GM21526 (cell line): ENCODE measurements around the gene RCOR1.

Source experiments
- ATAC-seq: cut with Tn5 transposase; IDR thresholded peaks from one replicate; pipeline ENCODE4 v1.9.1; 2021; ENCODE audit warnings: moderate library complexity; ENCODE audit not compliant: unreplicated experiment, low FRiP score

Gene RCOR1

GRCh38 chr14:102666635-102667034, 74.2 kb downstream of the RCOR1 start:
- ATAC-seq: no peak

- no peak for ATAC-seq
Observed at GRCh38 chr14:102667703-102668102, 75.3 kb downstream of the RCOR1 start.

GRCh38 chr14:102668291-102668873, 75.9 kb downstream of the RCOR1 start:
- no peak for ATAC-seq

GRCh38 chr14:102671410-102671809, 79.0 kb downstream of the RCOR1 start:
- ATAC-seq: no peak

GRCh38 chr14:102672410-102672960, 80.0 kb downstream of the RCOR1 start:
- ATAC-seq: no peak

GRCh38 chr14:102675396-102675795, 82.9 kb downstream of the RCOR1 start:
- no peak for ATAC-seq

GRCh38 chr14:102678394-102678793, 85.9 kb downstream of the RCOR1 start:
- no peak for ATAC-seq

- ATAC-seq: no peak
Observed at GRCh38 chr14:102683399-102684297, 91.2 kb downstream of the RCOR1 start.

- ATAC-seq: no peak
Observed at GRCh38 chr14:102684298-102684663, 91.8 kb downstream of the RCOR1 start.

- ATAC-seq: no peak
Observed at GRCh38 chr14:102686196-102686801, 93.8 kb downstream of the RCOR1 start.

GRCh38 chr14:102688290-102688689, 95.8 kb downstream of the RCOR1 start:
- no peak for ATAC-seq

GRCh38 chr14:102690509-102691286, 98.2 kb downstream of the RCOR1 start:
- ATAC-seq: no peak

GRCh38 chr14:102691763-102692162, 99.3 kb downstream of the RCOR1 start:
- ATAC-seq: no peak

GRCh38 chr14:102692334-102692733, 99.9 kb downstream of the RCOR1 start:
- no peak for ATAC-seq

GRCh38 chr14:102693006-102693755, 100.7 kb downstream of the RCOR1 start:
- ATAC-seq: no peak

GRCh38 chr14:102694530-102695166, 102.2 kb downstream of the RCOR1 start:
- ATAC-seq: no peak

GRCh38 chr14:102695167-102695555, 102.7 kb downstream of the RCOR1 start:
- ATAC-seq: no peak

GRCh38 chr14:102696332-102696731, 103.9 kb downstream of the RCOR1 start:
- ATAC-seq: no peak

GRCh38 chr14:102696856-102697495, 104.5 kb downstream of the RCOR1 start:
- ATAC-seq: no peak
